Measurements from ENCODE around the gene EFCAB11.

DNA sequence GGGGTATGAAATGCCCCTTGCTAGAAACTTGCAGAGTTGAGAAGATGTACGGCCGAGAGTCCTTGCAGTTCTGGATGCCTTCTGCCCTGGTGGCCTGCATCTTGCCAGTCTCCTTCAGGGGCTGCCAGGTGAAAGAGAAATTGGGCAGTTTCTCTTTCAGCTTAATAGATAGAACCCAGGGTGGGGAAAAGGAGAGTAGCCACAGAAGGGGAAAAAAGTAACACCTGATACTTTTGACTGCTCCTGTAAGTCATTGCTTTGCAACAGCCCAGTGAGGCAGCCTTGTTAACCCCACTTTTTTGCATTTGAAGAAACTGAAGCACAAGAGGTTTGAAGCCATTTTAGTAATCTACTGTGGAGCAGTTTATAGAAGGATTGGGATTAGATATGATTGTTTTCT lies 28.8 kb upstream of the EFCAB11 start:
- no peak for TF ChIP-seq ARNTL (CRISPR knock-in tag; IDR thresholded peaks at IDR 0.05; ENCODE audit: borderline replicate concordance, low read depth)
- TF ChIP-seq, protein P1, sequence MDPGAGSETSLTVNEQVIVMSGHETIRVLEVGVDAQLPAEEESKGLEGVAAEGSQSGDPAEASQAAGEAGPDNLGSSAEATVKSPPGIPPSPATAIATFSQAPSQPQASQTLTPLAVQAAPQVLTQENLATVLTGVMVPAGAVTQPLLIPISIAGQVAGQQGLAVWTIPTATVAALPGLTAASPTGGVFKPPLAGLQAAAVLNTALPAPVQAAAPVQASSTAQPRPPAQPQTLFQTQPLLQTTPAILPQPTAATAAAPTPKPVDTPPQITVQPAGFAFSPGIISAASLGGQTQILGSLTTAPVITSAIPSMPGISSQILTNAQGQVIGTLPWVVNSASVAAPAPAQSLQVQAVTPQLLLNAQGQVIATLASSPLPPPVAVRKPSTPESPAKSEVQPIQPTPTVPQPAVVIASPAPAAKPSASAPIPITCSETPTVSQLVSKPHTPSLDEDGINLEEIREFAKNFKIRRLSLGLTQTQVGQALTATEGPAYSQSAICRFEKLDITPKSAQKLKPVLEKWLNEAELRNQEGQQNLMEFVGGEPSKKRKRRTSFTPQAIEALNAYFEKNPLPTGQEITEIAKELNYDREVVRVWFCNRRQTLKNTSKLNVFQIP (CRISPR knock-in tag; IDR thresholded peaks at IDR 0.05; ENCODE audit: borderline replicate concordance, low read depth): no peak
- TF ChIP-seq RARB (CRISPR knock-in tag; IDR thresholded peaks at IDR 0.05): no peak
- TF ChIP-seq TOX (CRISPR knock-in tag; IDR thresholded peaks at IDR 0.05; ENCODE audit: borderline replicate concordance): no peak
- no peak for TF ChIP-seq ISL1 (CRISPR knock-in tag; IDR thresholded peaks at IDR 0.05)
- TF ChIP-seq ESRRG (CRISPR knock-in tag; IDR thresholded peaks at IDR 0.05): no peak
- no peak for TF ChIP-seq OSR1 (CRISPR knock-in tag; IDR thresholded peaks at IDR 0.05)
- no peak for TF ChIP-seq ZNF8 (CRISPR knock-in tag; IDR thresholded peaks at IDR 0.05)
- TF ChIP-seq ZFP3 (CRISPR knock-in tag; IDR thresholded peaks at IDR 0.05): no peak
- no peak for TF ChIP-seq TCF4 (CRISPR knock-in tag; IDR thresholded peaks at IDR 0.05; ENCODE audit: borderline replicate concordance)
- TF ChIP-seq BACH2 (CRISPR knock-in tag; IDR thresholded peaks at IDR 0.05; ENCODE audit: borderline replicate concordance): no peak
- TF ChIP-seq ZC3H10 (CRISPR knock-in tag; IDR thresholded peaks at IDR 0.05): no peak
- TF ChIP-seq PATZ1 (CRISPR knock-in tag; IDR thresholded peaks at IDR 0.05; ENCODE audit: borderline replicate concordance): no peak
- TF ChIP-seq, protein P2, sequence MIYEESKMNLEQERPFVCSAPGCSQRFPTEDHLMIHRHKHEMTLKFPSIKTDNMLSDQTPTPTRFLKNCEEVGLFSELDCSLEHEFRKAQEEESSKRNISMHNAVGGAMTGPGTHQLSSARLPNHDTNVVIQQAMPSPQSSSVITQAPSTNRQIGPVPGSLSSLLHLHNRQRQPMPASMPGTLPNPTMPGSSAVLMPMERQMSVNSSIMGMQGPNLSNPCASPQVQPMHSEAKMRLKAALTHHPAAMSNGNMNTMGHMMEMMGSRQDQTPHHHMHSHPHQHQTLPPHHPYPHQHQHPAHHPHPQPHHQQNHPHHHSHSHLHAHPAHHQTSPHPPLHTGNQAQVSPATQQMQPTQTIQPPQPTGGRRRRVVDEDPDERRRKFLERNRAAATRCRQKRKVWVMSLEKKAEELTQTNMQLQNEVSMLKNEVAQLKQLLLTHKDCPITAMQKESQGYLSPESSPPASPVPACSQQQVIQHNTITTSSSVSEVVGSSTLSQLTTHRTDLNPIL (CRISPR knock-in tag; IDR thresholded peaks at IDR 0.05; ENCODE audit: low read depth): no peak
